Measurements from ENCODE around the gene ATP12A. TPM values are rescaled to one million over a fixed set of nuclear protein-coding genes. Genes with fewer than 3 reads are reported as not detected.

Gene ATP12A
- total and polyA plus RNA-seq, 2 of the 8 experiments (the other 6 are each of a cell fraction or from before 2014, with no cell fraction given) = 0.80 to 1.3 TPM

- Histone ChIP-seq H4K20me1 (replicated peaks in 1 of 2; ENCODE audit: control insufficient read depth in 1 of 2, insufficient read depth in 2 of 2, low read length in 2 of 2) (peaks cover 4 to 6% of the 10 kb centered on the region in 2 experiments), H3K9me3 (ENCODE audit: insufficient read depth in 2 of 2, low read depth in 1 of 2, low read length in 1 of 2) (no peaks in the 10 kb centered on the region), H4K8ac (ENCODE audit: extremely low read depth, insufficient read depth, low read length) (no peak overlapping the region), H3K4ac (replicated peaks; ENCODE audit: insufficient read length, low read depth, low read length) (no peak overlapping the region), H2BK120ac (replicated peaks; ENCODE audit: low read depth, low read length) (no peak overlapping the region), H3K79me1 (ENCODE audit: low read depth, low read length) (no peaks in the 10 kb centered on the region), H3K27ac (ENCODE audit: low read depth, low read length) (no peak overlapping the region), H2BK12ac (ENCODE audit: low read depth, low read length) (no peak overlapping the region), H3K14ac (ENCODE audit: insufficient read length) (no peak overlapping the region), H2BK20ac (ENCODE audit: low read length) (no peak overlapping the region), H2BK5ac (ENCODE audit: low read depth, low read length) (no peak overlapping the region), H2AK5ac (ENCODE audit: low read depth, low read length) (no peak overlapping the region), H3K18ac (ENCODE audit: extremely low read depth, low read length) (no peak overlapping the region), H3K4me1 (replicated peaks in 1 of 4; ENCODE audit: control insufficient read depth in 3 of 4, insufficient read depth in 4 of 4, low read length in 3 of 4) (peaks cover 8 to 14% (median 12%) of the 10 kb centered on the region in 4 experiments), H3K27me3 (replicated peaks in 1 of 4; ENCODE audit: control insufficient read depth in 3 of 4, extremely low read depth in 1 of 4, insufficient read depth in 3 of 4, low read length in 3 of 4) (peaks cover 3 to 22% (median 18%) of the 10 kb centered on the region in 4 experiments), H4K91ac (replicated peaks; ENCODE audit: insufficient read length, low read length) (no peak overlapping the region), H3K56ac (replicated peaks; ENCODE audit: insufficient read length, low read depth, low read length) (no peak overlapping the region), H3K4me3 (ENCODE audit: extremely low read depth in 1 of 4, insufficient read depth in 2 of 4, low read depth in 3 of 4, low read length in 4 of 4) (no peak overlapping the region), H3K23me2 (ENCODE audit: low read depth, low read length) (peaks cover 13% of the 10 kb centered on the region; the same call in 1 of the 2 replicates), H3K23ac (ENCODE audit: insufficient read length) (no peak overlapping the region), H4K5ac (ENCODE audit: insufficient read length, low read depth, low read length) (no peak overlapping the region), H3K4me2 (ENCODE audit: insufficient read depth in 1 of 2, low read depth in 2 of 2, low read length in 2 of 2) (no peak overlapping the region), H2AFZ (ENCODE audit: low read length) (no peak overlapping the region), H3K9ac (replicated peaks in 1 of 4; ENCODE audit: extremely low read depth in 1 of 4, low read depth in 3 of 4, low read length in 3 of 4) (no peak overlapping the region), H2BK15ac (ENCODE audit: low read length) (no peak overlapping the region), H3K79me2 (ENCODE audit: control insufficient read depth in 1 of 2, insufficient read depth in 2 of 2, low read length in 2 of 2) (no peaks in the 10 kb centered on the region), H3K36me3 (ENCODE audit: control insufficient read depth in 2 of 4, insufficient read depth in 4 of 4, low read length in 3 of 4) (no peaks in the 10 kb centered on the region)
- DNase-seq (ENCODE audit: low read depth in 1 of 2, low spot score in 2 of 2) (no peak), FAIRE-seq (no peak)
- POLR2A ChIA-PET (ENCODE audit: partially characterized antibody) = interaction anchor here (1.2 kb wide), 1 partner anchor 161 kb away, joined by 4 read pairs; no protein-coding TSS in a partner anchor
- WGBS, 2 experiments (ENCODE audit: extremely low coverage in 1 of 2, insufficient coverage in 1 of 2, insufficient read length in 1 of 2, insufficient replicate concordance in 2 of 2, low coverage in 1 of 2, low lambda C conversion rate in 2 of 2, missing lambda C conversion rate in 1 of 2) = 83% methylated on average over 5 of the region's 5 CpGs; no CpG with 5 or more reads in 1 of the 2 experiments
- CTCF ChIA-PET (ENCODE audit: partially characterized antibody) = interaction anchor here (0.6 to 4.5 kb wide), 22 partner anchors 8 to 302 kb away, joined by 3 to 39 read pairs (median 5); no protein-coding TSS in a partner anchor
- no peak for TF ChIP-seq SAP30 (IDR thresholded peaks at IDR 0.05; ENCODE audit: insufficient read depth, insufficient replicate concordance, low read length)
- no peak for TF ChIP-seq SRF (IDR thresholded peaks at IDR 0.05; ENCODE audit: low read depth, low read length)
- TF ChIP-seq NRF1 (IDR thresholded peaks at IDR 0.05; ENCODE audit: low read depth, low read length) = no peak
- no peak for TF ChIP-seq PHF8 (conservative IDR thresholded peaks at IDR 0.05; ENCODE audit: low read depth, low read length)
- TF ChIP-seq CTCF (IDR thresholded peaks at IDR 0.05; ENCODE audit: control extremely low read depth in 1 of 3, insufficient read depth in 1 of 3, low read depth in 1 of 3, low read length in 3 of 3) = no peak
- no peak for TF ChIP-seq USF2 (IDR thresholded peaks at IDR 0.05; ENCODE audit: low read length)
- TF ChIP-seq ATF3 (IDR thresholded peaks at IDR 0.05; ENCODE audit: insufficient read depth, low read depth, low read length) = no peak
Measured at GRCh38 chr13:24683351-24683750, 3.1 kb downstream of the ATP12A start.

Measured in H1 (cell line).